GM12878 (cell line): Measurements from ENCODE around the gene BRD3. TPM values are rescaled to one million over a fixed set of nuclear protein-coding genes. Genes with fewer than 3 reads are reported as not detected.

Source experiments
- ATAC-seq: fragments of 200-7000 bp; cut with Tn5 transposase; 3 replicates; pipeline ENCODE4 v1.9.1; 2020; ENCODE audit warnings: mild to moderate bottlenecking, moderate library complexity
- BruUV-seq: library from RNA; stranded (reverse); fragments of 400-500 nt; replicated peaks from 2 replicates; lab custom pipeline; 2021; lab: Mats Ljungman, UMichigan
- CTCF ChIA-PET: fragments of 300-600 bp; sonication (Branson Sonifier 250); formaldehyde crosslinking; extraction: SDS; loops from one replicate; lab custom pipeline; 2021; ENCODE audit warnings: inconsistent platforms; lab: Yijun Ruan, JAX
- POLR2A ChIA-PET: fragments of 350-600 bp; formaldehyde crosslinking; extraction: SDS; loops from one replicate; lab custom pipeline; 2021; ENCODE audit warnings: inconsistent platforms; lab: Charles Lee
- RAD21 ChIA-PET: fragments of 300-600 bp; sonication (Branson Sonifier 250); formaldehyde crosslinking; loops from one replicate; lab custom pipeline; 2023; ENCODE audit warnings: antibody characterized with exemption; ENCODE audit not compliant: unreplicated experiment; lab: Charles Lee
- SMC1A ChIA-PET: fragments of 300-600 bp; sonication (Branson Sonifier 250); formaldehyde crosslinking; loops from one replicate; lab custom pipeline; 2023; ENCODE audit not compliant: unreplicated experiment, uncharacterized antibody; lab: Charles Lee
- DNase-seq: peaks from one replicate; pipeline ENCODE4 v3.0.0-alpha.2; 2011; ENCODE audit warnings: low read depth, low spot score
- FAIRE-seq: peaks from 3 replicates; lab custom pipeline; 2011; peaks lifted over from hg19 to GRCh38; lab: Jason Lieb, UNC
- H2AFZ ChIP-seq: 2 replicates; pipeline ENCODE4 v1.6.0; 2011; ENCODE audit warnings: low read depth, low read length, control low read depth; ENCODE audit not compliant: control insufficient read depth
- H3K27ac ChIP-seq: 2 replicates; pipeline ENCODE4 v1.5.1; 2011; ENCODE audit warnings: control low read depth; ENCODE audit not compliant: control insufficient read depth, insufficient read depth
- H3K27me3 ChIP-seq, 2 experiments: replicated peaks in 1 of 2; 2 replicates each; pipeline versions ENCODE4 v1.6.0 to v1.6.1; 2011; ENCODE audit warnings: low read length in 1 of 2; ENCODE audit not compliant: control insufficient read depth in 2 of 2, insufficient read depth in 2 of 2
- H3K36me3 ChIP-seq, 2 experiments: 2 replicates each; pipeline ENCODE4 v1.5.1; 2011; ENCODE audit warnings: low read length in 1 of 2; ENCODE audit not compliant: control insufficient read depth in 2 of 2, insufficient read depth in 2 of 2
- H3K4me1 ChIP-seq: 2 replicates; pipeline ENCODE4 v1.6.1; 2011; ENCODE audit warnings: mild to moderate bottlenecking, low read length, moderate library complexity, mixed read lengths; ENCODE audit not compliant: control insufficient read depth, insufficient read depth
- H3K4me2 ChIP-seq: 2 replicates; pipeline ENCODE4 v1.6.0; 2011; ENCODE audit warnings: control low read depth; ENCODE audit not compliant: control insufficient read depth, insufficient read depth
- H3K4me3 ChIP-seq: fragments of 200-600 bp; sonication (generic); 2 replicates; pipeline ENCODE4 v1.5.1; 2016
- H3K79me2 ChIP-seq: 2 replicates; pipeline ENCODE4 v1.6.0; 2011; ENCODE audit warnings: low read length; ENCODE audit not compliant: control insufficient read depth, insufficient read depth
- H3K9ac ChIP-seq: 2 replicates; pipeline ENCODE4 v1.8.0; 2011; ENCODE audit warnings: low read length, control low read depth, mixed read lengths; ENCODE audit not compliant: control insufficient read depth, insufficient read depth
- H3K9me3 ChIP-seq: replicated peaks from 3 replicates; pipeline ENCODE4 v1.5.1; 2011; ENCODE audit warnings: mild to moderate bottlenecking, low read length; ENCODE audit not compliant: control insufficient read depth, insufficient read depth
- H4K20me1 ChIP-seq: 2 replicates; pipeline ENCODE4 v1.6.0; 2011; ENCODE audit not compliant: control insufficient read depth, insufficient read depth
- BCL11A ChIP-seq: IDR thresholded peaks from 2 replicates; pipeline ENCODE4 v1.6.1; 2011; ENCODE audit warnings: low read depth, low read length
- BHLHE40 ChIP-seq, 2 experiments: fragments of 450-650 bp in 1 of 2; IDR thresholded peaks; 2 replicates each; pipeline ENCODE4 v1.6.1; 2011 to 2017; ENCODE audit warnings: low read depth in 2 of 2, borderline replicate concordance in 1 of 2, improper control_type of control experiment in 1 of 2, low read length in 1 of 2, mild to moderate bottlenecking in 1 of 2
- CHD4 ChIP-seq: fragments of 200-600 bp; sonication (generic); IDR thresholded peaks from 2 replicates; pipeline ENCODE4 v1.6.1; 2016; ENCODE audit warnings: mild to moderate bottlenecking
- ESRRA ChIP-seq: IDR thresholded peaks from 2 replicates; pipeline ENCODE4 v1.6.1; 2012; ENCODE audit warnings: mild to moderate bottlenecking, low read length, improper control_type of control experiment
- EZH2 ChIP-seq: IDR thresholded peaks from 2 replicates; pipeline ENCODE4 v1.6.1; 2012; ENCODE audit warnings: low read depth, mild to moderate bottlenecking, control low read depth, inconsistent platforms, low read length, borderline replicate concordance; ENCODE audit not compliant: control insufficient read depth
- HDGF ChIP-seq: fragments of 450-650 bp; IDR thresholded peaks from 2 replicates; pipeline ENCODE4 v1.6.1; 2016; ENCODE audit warnings: antibody characterized with exemption
- JUNB ChIP-seq: IDR thresholded peaks from 2 replicates; pipeline ENCODE4 v1.6.1; 2016; ENCODE audit warnings: antibody characterized with exemption, mild to moderate bottlenecking
- MEF2B ChIP-seq: fragments of 450-650 bp; IDR thresholded peaks from 2 replicates; pipeline ENCODE4 v1.6.1; 2018; ENCODE audit warnings: mild to moderate bottlenecking, moderate library complexity; ENCODE audit not compliant: partially characterized antibody, poor library complexity, severe bottlenecking
- MYB ChIP-seq: fragments of 150-350 bp; IDR thresholded peaks from 2 replicates; pipeline ENCODE4 v1.6.1; 2014; ENCODE audit warnings: mild to moderate bottlenecking, low read depth, low read length, borderline replicate concordance
- POU2F2 ChIP-seq: IDR thresholded peaks from 3 replicates; pipeline ENCODE4 v1.6.1; 2011; ENCODE audit warnings: low read depth, mild to moderate bottlenecking, low read length, borderline replicate concordance
- RUNX3 ChIP-seq: IDR thresholded peaks from 2 replicates; pipeline ENCODE4 v1.6.1; 2012; ENCODE audit warnings: low read length, inconsistent platforms
- SIN3A ChIP-seq: IDR thresholded peaks from 2 replicates; pipeline ENCODE4 v1.6.1; 2012; ENCODE audit warnings: low read depth, low read length, improper control_type of control experiment
- SREBF1 ChIP-seq: IDR thresholded peaks from 2 replicates; pipeline ENCODE4 v1.6.1; 2012; ENCODE audit warnings: mild to moderate bottlenecking, low read length
- SREBF2 ChIP-seq: IDR thresholded peaks from 2 replicates; pipeline ENCODE4 v1.6.1; 2012; ENCODE audit warnings: mild to moderate bottlenecking, low read length
- TARDBP ChIP-seq: IDR thresholded peaks from 2 replicates; pipeline ENCODE4 v1.6.1; 2016; ENCODE audit warnings: borderline replicate concordance
- ZNF24 ChIP-seq: fragments of 450-650 bp; IDR thresholded peaks from 2 replicates; pipeline ENCODE4 v1.6.1; 2017; ENCODE audit warnings: antibody characterized with exemption, mild to moderate bottlenecking
- WGBS: methylation state at CpG from one replicate; pipeline ENCODE4 v1.1.6; 2016; ENCODE audit warnings: low lambda C conversion rate; ENCODE audit not compliant: insufficient replicate concordance, insufficient coverage; ENCODE audit errors: missing lambda C conversion rate; 5-methylcytosine and 5-hydroxymethylcytosine counted together
- in situ Hi-C: fragments of 300-500 bp; cut with MboI; formaldehyde crosslinking; loops from 9 replicates; pipeline ENCODE4 v1.14.3; 2018; ENCODE audit warnings: mixed read lengths
- intact Hi-C: fragments of 100-400 bp; cut with micrococcal nuclease; formaldehyde crosslinking; loops from one replicate; pipeline ENCODE4 v1.14.2; 2022; ENCODE audit not compliant: unreplicated experiment
- polyA plus RNA-seq, 11 experiments: library from polyadenylated mRNA; depleted of rRNA in 4 of 11; unstranded in 6 of 11; stranded (reverse) in 5 of 11; fragments of >200 nt; fragmentation: Nextera tagmentation in 4 of 11; fragmentation: Illumina TruSeq in 1 of 11; extraction: Ambion mirVana in 4 of 11; extraction: Trizol in 1 of 11; gene quantifications; 1 replicate in 1 of 11; 2 replicates in 10 of 11; pipeline versions ENCODE4 v1.2.1 to v1.2.3, GENCODE V29; 2011 to 2016; ENCODE audit warnings: inconsistent platforms in 2 of 11, missing spikeins in 2 of 11, low read depth in 1 of 11
- total RNA-seq, 4 experiments: library from RNA; depleted of rRNA in 3 of 4; stranded (reverse); fragments of >200 nt in 3 of 4; fragmentation: Illumina TruSeq in 1 of 4; extraction: Trizol in 1 of 4; gene quantifications; 2 replicates each; pipeline versions ENCODE4 v1.2.1 to v1.2.3, GENCODE V29; 2013 to 2021
- TF ChIP-seq, protein P1 (sequence below): fragments of 450-650 bp; IDR thresholded peaks from 2 replicates; pipeline ENCODE4 v1.6.1; 2017; ENCODE audit warnings: mild to moderate bottlenecking
- TF ChIP-seq, protein P2 (sequence below): fragments of 450-650 bp; IDR thresholded peaks from 2 replicates; pipeline ENCODE4 v1.6.1; 2017; ENCODE audit warnings: mild to moderate bottlenecking, low read depth, inconsistent platforms; ENCODE audit not compliant: poor library complexity, severe bottlenecking
- TF ChIP-seq, protein P3 (sequence below), 3 experiments: IDR thresholded peaks in 2 of 3; conservative IDR thresholded peaks in 1 of 3; 2 replicates each; pipeline ENCODE4 v1.5.1; 2011; ENCODE audit warnings: low read depth in 3 of 3, low read length in 3 of 3, mild to moderate bottlenecking in 3 of 3, control low read depth in 2 of 3, moderate library complexity in 2 of 3, inconsistent platforms in 1 of 3, mixed read lengths in 1 of 3; ENCODE audit not compliant: control insufficient read depth in 2 of 3, insufficient read depth in 1 of 3; ENCODE audit errors: extremely low read depth in 1 of 3

BRD3 gene
- total and polyA plus RNA-seq, 10 of the 15 experiments (the other 5 are each of a cell fraction or from before 2014, with no cell fraction given): 0.53 to 20.8 (median 4.8) TPM

DNA sequence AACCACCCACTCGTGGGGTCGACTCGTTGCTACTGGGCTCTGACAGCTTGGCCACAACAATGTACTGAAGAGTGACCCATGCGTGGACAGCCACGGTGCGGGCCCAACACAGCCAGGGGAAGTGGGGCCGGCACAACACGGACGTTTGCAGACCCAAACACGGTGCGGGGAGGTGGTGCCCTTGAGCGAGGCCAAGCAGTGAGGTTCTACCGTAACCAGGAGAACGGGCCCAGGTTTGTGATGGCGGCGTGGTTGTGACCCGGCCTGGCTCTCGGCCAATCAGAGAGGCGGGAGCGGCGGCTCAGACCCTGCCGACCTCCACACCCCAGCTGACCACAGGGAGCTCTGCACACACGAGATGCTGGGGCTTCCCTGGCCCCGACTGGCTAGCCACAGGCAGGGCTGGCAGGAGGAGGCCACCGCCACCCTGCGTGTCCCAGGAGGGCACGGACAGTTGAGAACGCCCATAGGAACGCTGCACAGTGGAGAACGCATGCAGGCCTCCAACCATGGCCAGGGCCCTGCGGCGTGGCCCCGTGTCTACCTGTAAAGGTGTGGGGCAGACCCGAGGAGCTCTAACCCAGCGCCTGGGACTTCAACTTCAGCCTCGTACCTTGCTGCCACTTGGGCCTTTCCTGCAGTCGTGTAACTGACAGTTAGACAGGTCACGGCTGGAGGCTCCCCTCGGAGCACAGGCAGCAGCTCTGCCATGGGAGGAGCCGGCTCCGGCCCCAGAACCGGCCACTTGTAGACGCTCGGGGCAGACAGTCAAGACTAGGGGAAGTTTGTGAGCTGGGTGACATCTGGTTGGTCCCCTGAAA is 13.7 kb downstream of the BRD3 start:
- ChIA-PET RAD21 (no interaction called here), SMC1A (no interaction called here), CTCF (no interaction called here), POLR2A (no interaction called here)
- DNase-seq (no peak), ATAC-seq (no peak), FAIRE-seq (no peak)
- Histone ChIP-seq H3K4me2 (no peak overlapping the region), H4K20me1 (peaks cover 5% of the 10 kb centered on the region; the same call in 1 of the 2 replicates), H3K4me3 (no peak overlapping the region), H3K27ac (no peak overlapping the region), H2AFZ (no peak overlapping the region), H3K9me3 (no peaks in the 10 kb centered on the region), H3K9ac (no peak overlapping the region), H3K36me3 (peaks cover 0 to 15% of the 10 kb centered on the region in 2 experiments; a peak in 3 of 4 replicates), H3K27me3 (no peaks in the 10 kb centered on the region), H3K79me2 (no peaks in the 10 kb centered on the region; the same call in 1 of the 2 replicates), H3K4me1 (no peaks in the 10 kb centered on the region)
- BruUV-seq: no TSS peak
- WGBS: 94% methylated on average over 42 of the region's 44 CpGs
- in situ Hi-C loops (no loop called here), intact Hi-C loops (no loop called here)
- TF ChIP-seq SIN3A (no peak), MEF2B (no peak), BHLHE40 (IDR thresholded peaks at IDR 0.05; ENCODE audit: borderline replicate concordance in 1 of 2, low read depth in 2 of 2, low read length in 1 of 2) (no peak), BCL11A (no peak), POU2F2 (no peak), SREBF2 (no peak), JUNB (no peak), ESRRA (no peak), TARDBP (no peak), SREBF1 (no peak), CHD4 (no peak), MYB (no peak), ZNF24 (no peak), EZH2 (no peak), HDGF (no peak), RUNX3 (no peak)
- TF ChIP-seq, protein P1, sequence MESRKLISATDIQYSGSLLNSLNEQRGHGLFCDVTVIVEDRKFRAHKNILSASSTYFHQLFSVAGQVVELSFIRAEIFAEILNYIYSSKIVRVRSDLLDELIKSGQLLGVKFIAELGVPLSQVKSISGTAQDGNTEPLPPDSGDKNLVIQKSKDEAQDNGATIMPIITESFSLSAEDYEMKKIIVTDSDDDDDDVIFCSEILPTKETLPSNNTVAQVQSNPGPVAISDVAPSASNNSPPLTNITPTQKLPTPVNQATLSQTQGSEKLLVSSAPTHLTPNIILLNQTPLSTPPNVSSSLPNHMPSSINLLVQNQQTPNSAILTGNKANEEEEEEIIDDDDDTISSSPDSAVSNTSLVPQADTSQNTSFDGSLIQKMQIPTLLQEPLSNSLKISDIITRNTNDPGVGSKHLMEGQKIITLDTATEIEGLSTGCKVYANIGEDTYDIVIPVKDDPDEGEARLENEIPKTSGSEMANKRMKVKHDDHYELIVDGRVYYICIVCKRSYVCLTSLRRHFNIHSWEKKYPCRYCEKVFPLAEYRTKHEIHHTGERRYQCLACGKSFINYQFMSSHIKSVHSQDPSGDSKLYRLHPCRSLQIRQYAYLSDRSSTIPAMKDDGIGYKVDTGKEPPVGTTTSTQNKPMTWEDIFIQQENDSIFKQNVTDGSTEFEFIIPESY: no peak
- TF ChIP-seq, protein P2, sequence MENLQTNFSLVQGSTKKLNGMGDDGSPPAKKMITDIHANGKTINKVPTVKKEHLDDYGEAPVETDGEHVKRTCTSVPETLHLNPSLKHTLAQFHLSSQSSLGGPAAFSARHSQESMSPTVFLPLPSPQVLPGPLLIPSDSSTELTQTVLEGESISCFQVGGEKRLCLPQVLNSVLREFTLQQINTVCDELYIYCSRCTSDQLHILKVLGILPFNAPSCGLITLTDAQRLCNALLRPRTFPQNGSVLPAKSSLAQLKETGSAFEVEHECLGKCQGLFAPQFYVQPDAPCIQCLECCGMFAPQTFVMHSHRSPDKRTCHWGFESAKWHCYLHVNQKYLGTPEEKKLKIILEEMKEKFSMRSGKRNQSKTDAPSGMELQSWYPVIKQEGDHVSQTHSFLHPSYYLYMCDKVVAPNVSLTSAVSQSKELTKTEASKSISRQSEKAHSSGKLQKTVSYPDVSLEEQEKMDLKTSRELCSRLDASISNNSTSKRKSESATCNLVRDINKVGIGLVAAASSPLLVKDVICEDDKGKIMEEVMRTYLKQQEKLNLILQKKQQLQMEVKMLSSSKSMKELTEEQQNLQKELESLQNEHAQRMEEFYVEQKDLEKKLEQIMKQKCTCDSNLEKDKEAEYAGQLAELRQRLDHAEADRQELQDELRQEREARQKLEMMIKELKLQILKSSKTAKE: no peak
- TF ChIP-seq, protein P3, sequence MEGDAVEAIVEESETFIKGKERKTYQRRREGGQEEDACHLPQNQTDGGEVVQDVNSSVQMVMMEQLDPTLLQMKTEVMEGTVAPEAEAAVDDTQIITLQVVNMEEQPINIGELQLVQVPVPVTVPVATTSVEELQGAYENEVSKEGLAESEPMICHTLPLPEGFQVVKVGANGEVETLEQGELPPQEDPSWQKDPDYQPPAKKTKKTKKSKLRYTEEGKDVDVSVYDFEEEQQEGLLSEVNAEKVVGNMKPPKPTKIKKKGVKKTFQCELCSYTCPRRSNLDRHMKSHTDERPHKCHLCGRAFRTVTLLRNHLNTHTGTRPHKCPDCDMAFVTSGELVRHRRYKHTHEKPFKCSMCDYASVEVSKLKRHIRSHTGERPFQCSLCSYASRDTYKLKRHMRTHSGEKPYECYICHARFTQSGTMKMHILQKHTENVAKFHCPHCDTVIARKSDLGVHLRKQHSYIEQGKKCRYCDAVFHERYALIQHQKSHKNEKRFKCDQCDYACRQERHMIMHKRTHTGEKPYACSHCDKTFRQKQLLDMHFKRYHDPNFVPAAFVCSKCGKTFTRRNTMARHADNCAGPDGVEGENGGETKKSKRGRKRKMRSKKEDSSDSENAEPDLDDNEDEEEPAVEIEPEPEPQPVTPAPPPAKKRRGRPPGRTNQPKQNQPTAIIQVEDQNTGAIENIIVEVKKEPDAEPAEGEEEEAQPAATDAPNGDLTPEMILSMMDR (IDR thresholded peaks at IDR 0.05 in 2 of 3, conservative IDR thresholded peaks at IDR 0.05 in 1 of 3; ENCODE audit: control insufficient read depth in 2 of 3, extremely low read depth in 1 of 3, insufficient read depth in 1 of 3, low read depth in 3 of 3, low read length in 3 of 3): no peak
